Measurements from ENCODE around the gene SERPIND1. TPM values are rescaled to one million over a fixed set of nuclear protein-coding genes. Genes with fewer than 3 reads are reported as not detected.

Gene SERPIND1
- total RNA-seq, 2 experiments from 2014 or later: not detected

DNA sequence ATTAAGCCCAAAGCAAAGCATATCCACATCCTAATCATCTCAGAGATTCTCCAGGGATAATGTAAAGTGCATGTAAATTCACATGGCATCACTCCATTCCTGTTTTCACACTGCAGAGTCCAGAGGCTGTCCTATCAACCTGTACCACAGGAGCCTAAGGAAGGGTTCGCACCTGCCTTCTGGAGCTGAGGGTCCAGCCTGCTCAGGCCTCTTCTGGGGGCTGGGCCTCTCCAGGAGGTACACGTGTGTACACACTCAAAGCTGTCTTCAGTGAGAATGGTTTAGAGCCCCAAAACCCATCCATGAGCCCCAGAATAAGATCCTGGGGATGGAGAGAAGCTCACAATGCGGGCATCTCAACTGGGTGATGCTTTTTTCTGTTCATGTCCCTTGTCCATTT is 60.8 kb downstream of the SERPIND1 start:
- intact Hi-C loops (cut with micrococcal nuclease): no loop called here
- H3K4me3 Mint-ChIP-seq: no peak overlapping the region
- no peak for DNase-seq
- peaks cover 10% of the 10 kb centered on the region for H3K4me1 Mint-ChIP-seq (ENCODE audit: low read depth)
- no peak overlapping the region for H3K27ac Mint-ChIP-seq
- no peaks in the 10 kb centered on the region for H3K27me3 Mint-ChIP-seq (ENCODE audit: low read depth)
- no peaks in the 10 kb centered on the region for H3K9me3 Mint-ChIP-seq
- CTCF ChIA-PET: no interaction called here
- peaks cover 18% of the 10 kb centered on the region for H3K36me3 Mint-ChIP-seq (ENCODE audit: low read depth)

Other genes starting within 250 kb of the SERPIND1 start
- 10 to 100 TPM; 55.0 to 63.7 TPM for gene PI4KA, start 84.7 kb downstream of the SERPIND1 start, total RNA-seq
- gene SNAP29, start 84.9 kb downstream of the SERPIND1 start, total RNA-seq: 10 to 100 TPM; 22.1 to 24.2 TPM
- 10 to 100 TPM; 60.5 to 62.2 TPM for gene CRKL, start 143.3 kb downstream of the SERPIND1 start, total RNA-seq
- gene AIFM3, start 193.1 kb downstream of the SERPIND1 start, total RNA-seq: under 1 TPM; 0.07 to 0.10 TPM
- 10 to 100 TPM; 23.1 to 27.4 TPM for gene LZTR1, start 208.2 kb downstream of the SERPIND1 start, total RNA-seq
- gene THAP7, start 228.0 kb downstream of the SERPIND1 start, total RNA-seq: 10 to 100 TPM; 20.4 to 21.2 TPM
- gene P2RX6, start 241.1 kb downstream of the SERPIND1 start, total RNA-seq: under 1 TPM in 1 of 2 experiments, not detected in 1; 0.12 TPM

Measured in activated naive CD4-positive, alpha-beta T cell treated with anti-CD3 and anti-CD28 coated beads for 36 hours (primary cell).